Prostate gland (tissue), 2 donors: ENCODE results near the gene C1QTNF6. TPM values are rescaled to one million over a fixed set of nuclear protein-coding genes. Genes with fewer than 3 reads are reported as not detected.

Experiments used
- DNase-seq: peaks from one replicate; pipeline ENCODE4 v3.0.0-alpha.2; 2019; ENCODE audit warnings: low spot score
- H3K27ac ChIP-seq, 2 donors: fragments of 200-600 bp; sonication (generic); 2 replicates each; pipeline ENCODE4 v1.5.1; 2017 to 2019
- H3K27me3 ChIP-seq: fragments of 200-600 bp; sonication (generic); replicated peaks from 2 replicates; pipeline ENCODE4 v1.5.1; 2019; ENCODE audit not compliant: insufficient read depth
- H3K36me3 ChIP-seq, 2 donors: fragments of 200-600 bp; sonication (generic); 1 replicate in 1 of 2; 2 replicates in 1 of 2; pipeline versions ENCODE4 v1.5.1 to v1.8.1; 2017 to 2019
- H3K4me1 ChIP-seq: fragments of 200-600 bp; sonication (generic); replicated peaks from 2 replicates; pipeline ENCODE4 v1.5.1; 2019
- H3K4me3 ChIP-seq, 2 donors: fragments of 200-600 bp; sonication (generic); 2 replicates each; pipeline ENCODE4 v1.5.1; 2017 to 2019
- H3K9me3 ChIP-seq: fragments of 200-600 bp; sonication (generic); 2 replicates; pipeline ENCODE4 v1.5.1; 2017
- CTCF ChIP-seq, 4 experiments: fragments of 200-600 bp in 2 of 4; fragments of 450-650 bp in 2 of 4; sonication (generic) in 2 of 4; IDR thresholded peaks; 1 replicate in 3 of 4; 2 replicates in 1 of 4; pipeline ENCODE4 v1.5.1; 2016 to 2019; ENCODE audit warnings: antibody characterized with exemption in 4 of 4, mild to moderate bottlenecking in 2 of 4, moderate library complexity in 2 of 4
- POLR2A ChIP-seq: fragments of 450-650 bp; IDR thresholded peaks from one replicate; pipeline ENCODE4 v1.6.1; 2016; ENCODE audit warnings: antibody characterized with exemption, mild to moderate bottlenecking
- POLR2AphosphoS5 ChIP-seq: sonication (generic); formaldehyde crosslinking; IDR thresholded peaks from one replicate; pipeline ENCODE4 v1.6.1; 2017; ENCODE audit warnings: antibody characterized with exemption
- WGBS: methylation state at CpG from one replicate; pipeline ENCODE4 v1.1.5; 2018; 5-methylcytosine and 5-hydroxymethylcytosine counted together
- intact Hi-C: fragments of 100-400 bp; cut with DNase I; formaldehyde crosslinking; loops from one replicate; pipeline ENCODE4 v1.14.2; 2022
- total RNA-seq, 2 donors: library from RNA; depleted of rRNA; stranded (reverse); fragments of >200 nt; gene quantifications; one replicate each; pipeline ENCODE4 v1.1.0, GENCODE V29; 2016

Gene C1QTNF6
- total RNA-seq, 2 donors from 2014 or later: 2.1 to 9.3 TPM

- intact Hi-C loops: no loop called here
- H3K4me3 ChIP-seq: no peak overlapping the region
- no peaks in the 10 kb centered on the region for H3K36me3 ChIP-seq
- H3K27me3 ChIP-seq: no peaks in the 10 kb centered on the region
- no peaks in the 10 kb centered on the region for H3K4me1 ChIP-seq
- 81% methylated on average over 6 of the region's 6 CpGs for WGBS
- no peak for DNase-seq
- no peak for TF ChIP-seq POLR2AphosphoS5
- TF ChIP-seq POLR2A: no peak
- TF ChIP-seq CTCF (IDR thresholded peaks at IDR 0.05): no peak
- no peak overlapping the region for H3K27ac ChIP-seq
- no peaks in the 10 kb centered on the region for H3K9me3 ChIP-seq
Observed at GRCh38 chr22:37211866-37212173, 23.8 kb upstream of the C1QTNF6 start.

GRCh38 chr22:37211075-37211865, 23.2 kb upstream of the C1QTNF6 start:
- 68% methylated on average over 24 of the region's 24 CpGs for WGBS
- no peak for TF ChIP-seq CTCF (IDR thresholded peaks at IDR 0.05)
- TF ChIP-seq POLR2AphosphoS5: no peak
- no peak for TF ChIP-seq POLR2A
- no peaks in the 10 kb centered on the region for H3K4me1 ChIP-seq
- no peak overlapping the region for H3K27ac ChIP-seq
- no peaks in the 10 kb centered on the region for H3K27me3 ChIP-seq
- no peaks in the 10 kb centered on the region for H3K36me3 ChIP-seq
- H3K9me3 ChIP-seq: no peaks in the 10 kb centered on the region
- H3K4me3 ChIP-seq: no peak overlapping the region
- intact Hi-C loops: no loop called here
- DNase-seq: no peak

GRCh38 chr22:37210041-37210803, 22.2 kb upstream of the C1QTNF6 start:
- DNase-seq: no peak
- no peaks in the 10 kb centered on the region for H3K4me1 ChIP-seq
- 60% methylated on average over 15 of the region's 15 CpGs for WGBS
- no peaks in the 10 kb centered on the region for H3K36me3 ChIP-seq
- H3K9me3 ChIP-seq: no peaks in the 10 kb centered on the region
- intact Hi-C loops: no loop called here
- H3K4me3 ChIP-seq: no peak overlapping the region
- H3K27me3 ChIP-seq: no peaks in the 10 kb centered on the region
- no peak overlapping the region for H3K27ac ChIP-seq
- TF ChIP-seq CTCF (IDR thresholded peaks at IDR 0.05): no peak
- TF ChIP-seq POLR2A: no peak
- no peak for TF ChIP-seq POLR2AphosphoS5

- Histone ChIP-seq H3K4me1 (no peaks in the 10 kb centered on the region), H3K4me3 (no peak overlapping the region), H3K9me3 (no peaks in the 10 kb centered on the region), H3K27me3 (no peaks in the 10 kb centered on the region), H3K27ac (no peak overlapping the region), H3K36me3 (no peaks in the 10 kb centered on the region)
- TF ChIP-seq POLR2A (no peak), POLR2AphosphoS5 (no peak), CTCF (IDR thresholded peaks at IDR 0.05) (no peak)
- no peak for DNase-seq
- intact Hi-C loops: loop anchor here (10.0 kb wide), 1 partner anchor 134 kb away; no protein-coding TSS in a partner anchor
- WGBS: 88% methylated on average over 9 of the region's 9 CpGs
Observed at GRCh38 chr22:37209140-37209845, 21.2 kb upstream of the C1QTNF6 start.
